Gastrocnemius medialis (tissue), 4 donors: ENCODE measurements around the gene CSTA.

Experiments
- CTCF ChIP-seq, 5 experiments: fragments of 450-650 bp in 3 of 5; fragments of 200-600 bp in 2 of 5; sonication (generic) in 2 of 5; IDR thresholded peaks in 4 of 5; conservative IDR thresholded peaks in 1 of 5; 1 replicate in 4 of 5; 2 replicates in 1 of 5; pipeline ENCODE4 v1.5.1; 2016 to 2019; ENCODE audit warnings: antibody characterized with exemption in 5 of 5, mild to moderate bottlenecking in 3 of 5, moderate library complexity in 3 of 5
- POLR2A ChIP-seq, 2 donors: fragments of 450-650 bp; IDR thresholded peaks; one replicate each; pipeline ENCODE4 v1.6.1; 2017; ENCODE audit warnings: antibody characterized with exemption in 2 of 2, mild to moderate bottlenecking in 2 of 2, moderate library complexity in 2 of 2

- TF ChIP-seq POLR2A (IDR thresholded peaks at IDR 0.05) (no peak), CTCF (IDR thresholded peaks at IDR 0.05 in 4 of 5, conservative IDR thresholded peaks at IDR 0.05 in 1 of 5) (no peak)
Measured at GRCh38 chr3:122294359-122294758, 30.7 kb upstream of the CSTA start.
